GM18870 (cell line): ENCODE measurements around the gene PARVG.

ENCODE experiments used
- ATAC-seq: cut with Tn5 transposase; IDR thresholded peaks from one replicate; pipeline ENCODE4 v1.9.1; 2021; ENCODE audit warnings: moderate library complexity; ENCODE audit not compliant: unreplicated experiment

PARVG gene

DNA sequence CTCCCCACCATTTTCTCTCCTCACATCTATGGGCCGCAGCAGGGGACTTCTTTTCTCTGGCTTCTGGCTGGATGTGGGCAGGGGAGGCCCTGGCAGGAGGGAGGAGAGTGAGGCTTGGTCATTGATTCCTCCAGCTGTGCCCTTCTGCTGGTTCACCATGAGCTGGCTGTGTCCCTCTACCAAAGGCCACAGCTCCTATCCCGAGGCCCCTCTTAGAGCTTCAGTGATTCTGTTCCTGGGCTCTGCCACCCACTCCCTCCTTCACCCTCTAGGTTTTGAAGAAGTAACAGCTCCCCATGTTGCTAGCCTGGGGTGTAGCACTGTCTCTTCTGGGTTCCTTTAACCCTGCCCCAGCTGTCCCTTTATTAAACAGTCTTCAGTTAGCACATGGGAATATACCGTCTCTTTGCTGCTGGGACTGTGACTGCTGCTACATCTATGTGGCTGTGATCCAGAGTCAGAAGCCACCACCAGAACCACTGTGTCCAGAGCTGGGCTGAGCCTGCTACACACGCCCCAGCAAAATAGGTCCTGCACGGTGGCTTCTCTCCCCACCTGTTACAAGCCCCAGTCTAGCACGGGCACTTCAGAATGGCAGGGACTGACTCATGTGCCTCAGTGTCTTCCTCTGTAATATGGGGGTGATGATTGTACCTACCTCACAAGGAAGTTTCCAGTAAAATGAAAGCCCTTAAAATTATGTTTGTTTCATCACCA lies 578 bp upstream of the PARVG start:
- ATAC-seq: no peak

DNA sequence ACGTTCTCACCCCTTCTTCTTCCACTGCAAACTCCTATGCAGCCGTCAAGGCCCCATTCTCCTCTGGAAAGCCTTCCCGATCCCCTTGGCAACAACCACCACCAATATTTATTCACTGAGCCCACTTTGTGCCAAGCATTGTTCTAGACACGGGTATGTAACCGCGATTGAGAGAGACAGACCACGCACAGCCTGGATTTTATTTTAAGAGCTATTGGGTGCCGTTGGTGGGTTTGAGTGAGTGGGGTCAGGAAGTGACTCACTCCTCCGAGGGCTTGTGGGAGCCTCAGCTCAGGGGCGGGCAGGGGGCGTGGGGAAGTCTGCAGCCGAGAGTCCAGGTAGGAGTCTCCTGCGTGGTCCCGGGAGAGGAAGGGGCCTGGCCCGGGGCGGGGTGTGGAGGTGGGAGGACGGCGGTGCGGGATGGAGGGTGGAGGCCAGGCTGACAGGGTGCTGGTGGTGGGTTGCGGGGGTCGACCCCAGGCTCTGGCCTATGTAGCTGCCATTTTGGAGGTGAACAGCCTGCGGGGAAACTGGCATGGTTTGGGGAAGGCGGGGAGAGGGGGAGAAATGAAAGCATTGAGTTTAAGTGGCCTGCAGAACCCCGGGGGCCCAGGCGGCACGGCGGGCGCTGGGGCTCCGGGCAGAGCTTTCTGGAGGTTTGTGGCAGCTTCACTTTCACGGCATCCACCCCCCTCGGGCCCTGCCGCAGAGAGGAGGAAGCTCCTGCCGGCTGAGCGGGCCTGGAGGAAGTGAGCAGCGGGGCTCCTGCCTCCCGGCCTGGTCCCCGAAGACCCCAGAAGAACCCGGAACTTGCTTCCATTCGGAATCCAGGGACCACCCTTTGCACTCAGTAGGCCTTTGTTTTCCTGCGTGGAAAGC lies 547 bp downstream of the PARVG start:
- ATAC-seq: no peak

DNA sequence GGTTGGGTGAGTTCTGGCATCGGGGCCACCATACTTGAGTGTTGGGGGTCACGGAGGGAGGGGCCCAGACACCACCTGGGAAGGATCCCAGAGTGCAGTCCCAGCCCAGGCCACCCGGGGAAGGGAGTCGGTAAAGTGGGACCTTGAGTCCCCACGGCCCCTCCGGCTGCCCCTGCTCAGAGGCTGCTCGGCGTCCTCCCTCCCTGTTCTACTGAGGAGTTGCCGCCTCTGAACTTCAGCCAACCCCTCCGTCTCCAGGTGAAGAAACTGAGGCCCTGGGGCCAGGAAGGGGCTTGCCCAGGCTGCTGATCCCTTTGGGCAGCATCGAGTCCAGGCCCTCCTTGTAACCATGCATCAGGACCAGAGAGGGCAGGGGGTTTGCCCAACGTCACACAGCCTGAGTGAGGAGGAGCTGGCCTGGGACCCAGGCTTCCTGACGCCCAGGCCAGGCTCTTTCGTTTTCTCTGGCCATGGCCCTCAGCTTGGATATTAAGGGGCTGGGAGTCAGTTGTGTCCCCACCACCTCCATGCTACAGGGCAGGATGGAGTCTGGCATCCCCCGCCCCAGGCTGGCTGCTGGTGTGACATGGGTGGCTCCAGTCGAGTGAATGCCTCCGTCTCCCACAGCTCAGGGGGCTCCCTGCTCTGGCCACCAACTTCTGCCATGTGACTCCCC lies 1.3 kb downstream of the PARVG start:
- ATAC-seq: no peak

DNA sequence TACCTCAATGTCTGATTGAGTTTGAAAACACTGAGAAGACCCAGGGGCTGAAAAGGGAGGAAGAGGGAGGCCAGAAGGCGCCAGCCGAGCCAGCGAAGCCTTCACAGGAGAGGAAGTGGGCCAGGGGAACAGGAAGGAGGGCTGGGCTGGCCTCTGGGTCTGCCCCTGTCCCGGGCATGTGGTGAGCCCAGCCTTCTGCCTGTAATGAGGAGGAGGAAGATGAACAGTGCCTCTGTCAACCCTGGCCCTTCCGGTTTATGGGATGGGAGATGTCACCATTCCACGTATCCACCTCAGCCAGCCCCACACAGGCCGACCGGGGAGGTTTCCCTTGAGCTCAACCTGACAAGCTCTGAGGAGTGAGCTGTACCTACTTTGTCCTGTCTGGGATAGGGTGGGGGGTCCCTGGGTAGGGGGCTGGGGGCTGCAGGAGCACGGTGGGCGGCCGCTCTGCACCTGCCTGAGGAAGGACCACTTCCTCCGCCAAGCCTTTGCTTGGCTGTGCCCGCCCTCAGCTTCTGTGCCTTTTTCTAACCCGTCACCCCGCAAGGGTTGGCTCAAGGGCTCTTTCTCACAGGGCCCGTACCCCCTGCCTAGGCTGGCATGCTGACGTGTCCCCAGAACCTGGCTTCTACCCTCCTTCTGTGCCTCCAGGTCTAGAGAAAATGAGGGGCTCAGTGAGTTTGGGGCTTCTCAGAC lies 2.0 kb downstream of the PARVG start:
- ATAC-seq: no peak

DNA sequence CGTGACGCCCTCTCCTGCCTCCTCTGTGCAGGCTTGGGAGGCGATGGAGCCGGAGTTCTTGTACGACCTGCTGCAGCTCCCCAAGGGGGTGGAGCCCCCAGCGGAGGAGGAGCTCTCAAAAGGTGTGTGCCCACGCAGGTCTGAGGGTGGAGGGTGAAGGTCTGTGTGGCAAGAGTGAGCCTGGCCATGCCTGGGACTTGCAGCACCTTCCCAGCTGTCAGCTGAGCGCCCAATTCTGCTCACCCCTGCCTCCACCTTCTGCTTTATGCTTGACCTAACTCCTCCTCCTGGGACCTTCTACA lies 2.5 kb downstream of the PARVG start:
- ATAC-seq: no peak

DNA sequence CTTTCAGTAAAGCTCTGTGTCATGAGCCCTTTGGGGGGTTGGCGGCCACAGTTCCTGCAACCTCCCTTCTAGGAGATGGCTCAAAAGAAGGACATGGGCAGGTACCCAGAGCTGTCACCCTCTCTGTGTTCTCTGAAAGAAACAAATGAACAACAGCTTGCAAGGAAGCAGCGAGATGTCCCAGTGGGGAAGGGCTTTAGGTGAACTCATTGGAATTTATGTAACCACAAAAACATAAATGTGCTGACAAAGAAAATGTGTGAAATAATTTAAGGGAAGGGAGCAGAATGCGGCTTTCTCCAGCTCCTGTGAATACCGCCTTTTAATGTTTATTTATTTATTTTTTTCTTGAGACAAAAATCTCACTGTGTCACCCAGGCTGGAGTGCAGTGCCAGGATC lies 3.3 kb downstream of the PARVG start:
- ATAC-seq: no peak

DNA sequence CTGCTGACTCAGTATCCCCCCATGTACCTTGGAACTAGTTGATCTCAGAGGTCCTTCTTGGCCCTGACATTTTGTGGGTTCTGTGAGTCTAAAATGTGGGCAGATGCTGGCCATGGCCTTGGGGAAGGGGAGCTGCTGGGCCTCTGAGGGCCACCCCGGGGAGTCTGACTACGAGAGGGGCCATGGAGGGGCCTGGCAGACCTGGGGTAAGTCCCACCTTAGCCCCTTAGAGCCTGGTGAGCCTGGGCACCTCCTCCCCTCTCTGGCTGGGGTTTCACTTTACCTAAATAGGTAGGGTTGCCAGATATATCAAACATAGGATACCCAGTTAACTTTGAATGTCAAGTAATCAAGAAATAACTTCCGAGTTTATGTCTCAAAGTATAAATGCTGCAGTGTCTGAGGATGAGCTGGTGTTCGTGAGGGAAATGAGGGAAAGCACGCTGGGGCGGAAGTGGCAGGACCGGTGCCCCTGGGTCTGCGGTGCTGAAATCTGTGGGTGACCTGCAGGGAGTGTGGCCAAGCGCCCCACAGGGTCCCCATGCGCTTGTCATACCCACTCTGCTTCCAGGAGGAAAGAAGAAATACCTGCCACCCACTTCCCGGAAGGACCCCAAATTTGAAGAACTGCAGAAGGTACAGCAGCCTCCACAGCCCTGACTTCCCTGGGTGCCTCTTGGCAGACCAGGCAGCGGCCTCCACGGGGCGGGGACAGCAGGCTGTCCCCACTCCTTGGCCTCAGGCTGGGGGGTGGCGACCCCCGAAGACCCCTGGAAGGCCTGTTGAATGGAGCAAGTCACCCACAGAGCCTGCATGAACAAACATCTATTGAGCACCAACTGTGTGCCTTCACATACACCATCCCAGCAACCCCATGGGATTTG lies 4.8 kb downstream of the PARVG start:
- no peak for ATAC-seq

DNA sequence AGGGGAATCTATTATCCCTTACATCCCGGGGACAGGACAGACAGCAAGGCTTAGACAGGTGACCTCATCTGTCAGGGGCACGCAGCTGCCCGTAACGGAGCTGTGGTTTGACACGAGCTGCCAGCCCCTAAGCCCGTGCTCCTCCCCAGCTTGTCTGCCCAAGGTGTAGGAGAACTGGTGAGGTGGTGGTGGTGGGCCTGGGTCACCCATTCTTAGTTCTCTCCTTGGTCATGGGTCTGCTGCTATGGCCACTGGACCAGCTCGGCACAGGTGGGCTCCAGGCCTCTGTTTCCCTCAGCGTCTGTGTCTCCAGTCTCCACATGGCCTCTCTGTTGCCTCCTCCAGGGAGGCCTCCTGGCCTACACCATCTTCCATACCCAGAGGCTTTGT lies 5.4 kb downstream of the PARVG start:
- no peak for ATAC-seq

DNA sequence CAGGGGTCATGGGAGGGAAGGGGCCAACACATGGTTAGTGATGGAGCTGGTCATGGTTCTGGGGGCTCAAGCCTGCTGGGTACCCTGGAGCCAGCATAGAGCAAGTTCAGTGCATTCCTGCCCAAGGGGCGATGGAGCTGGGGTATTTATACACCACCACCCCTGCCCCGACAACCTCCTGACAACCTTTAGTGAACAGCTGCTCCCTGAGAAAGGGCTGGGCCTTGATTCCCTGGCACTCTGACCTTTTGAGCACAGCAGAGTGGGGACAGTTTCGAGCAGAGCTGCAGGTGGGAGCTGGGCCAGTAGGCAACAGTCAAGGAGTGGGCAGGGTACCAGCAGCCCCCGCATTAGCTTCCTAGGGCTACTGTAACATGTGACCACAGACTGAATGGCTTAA lies 6.0 kb downstream of the PARVG start:
- no peak for ATAC-seq

DNA sequence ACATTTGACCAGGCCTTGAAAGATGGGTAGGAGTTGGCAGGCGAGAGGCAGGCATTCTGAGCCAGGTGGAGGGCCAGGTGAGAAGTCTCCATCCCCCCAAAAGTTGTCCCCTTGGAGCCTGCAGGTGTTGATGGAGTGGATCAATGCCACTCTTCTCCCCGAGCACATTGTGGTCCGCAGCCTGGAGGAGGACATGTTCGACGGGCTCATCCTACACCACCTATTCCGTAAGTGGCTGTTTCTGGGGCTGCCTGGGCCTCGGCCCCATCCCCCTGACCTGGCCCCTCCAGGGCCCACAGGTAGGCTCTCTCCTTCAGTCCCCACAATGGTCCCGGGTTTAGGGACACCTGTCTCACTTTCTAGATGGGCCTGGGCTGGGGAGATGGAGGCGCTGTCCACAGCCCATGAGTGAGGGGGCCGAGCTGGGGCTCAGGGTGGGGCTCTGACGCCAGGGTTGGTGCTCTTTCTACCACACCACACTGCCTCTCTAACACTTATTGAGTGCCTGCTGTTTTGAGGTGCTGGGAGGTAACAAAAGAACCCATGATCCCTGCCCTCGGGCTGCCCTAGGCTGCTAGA lies 7.0 kb downstream of the PARVG start:
- no peak for ATAC-seq

DNA sequence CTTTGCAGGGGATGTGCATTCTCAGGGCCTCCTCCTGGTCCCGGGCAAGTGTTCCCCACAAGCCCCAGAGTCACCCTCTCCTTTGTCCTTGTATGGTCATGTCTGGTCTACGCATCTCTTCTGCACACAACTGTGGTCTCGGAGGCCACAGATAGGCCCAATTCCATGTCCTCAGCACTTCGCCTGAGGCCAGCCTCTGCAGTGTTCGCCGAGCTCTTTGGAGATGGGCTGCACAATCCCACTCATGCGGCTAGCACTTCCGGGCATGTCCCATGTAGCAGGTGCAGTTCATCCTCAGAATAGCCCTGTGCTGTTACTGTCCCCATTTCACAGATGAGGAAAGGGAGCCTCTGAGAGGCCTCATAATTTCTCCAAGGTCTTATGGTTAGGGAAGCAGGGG lies 7.6 kb downstream of the PARVG start:
- ATAC-seq: no peak

DNA sequence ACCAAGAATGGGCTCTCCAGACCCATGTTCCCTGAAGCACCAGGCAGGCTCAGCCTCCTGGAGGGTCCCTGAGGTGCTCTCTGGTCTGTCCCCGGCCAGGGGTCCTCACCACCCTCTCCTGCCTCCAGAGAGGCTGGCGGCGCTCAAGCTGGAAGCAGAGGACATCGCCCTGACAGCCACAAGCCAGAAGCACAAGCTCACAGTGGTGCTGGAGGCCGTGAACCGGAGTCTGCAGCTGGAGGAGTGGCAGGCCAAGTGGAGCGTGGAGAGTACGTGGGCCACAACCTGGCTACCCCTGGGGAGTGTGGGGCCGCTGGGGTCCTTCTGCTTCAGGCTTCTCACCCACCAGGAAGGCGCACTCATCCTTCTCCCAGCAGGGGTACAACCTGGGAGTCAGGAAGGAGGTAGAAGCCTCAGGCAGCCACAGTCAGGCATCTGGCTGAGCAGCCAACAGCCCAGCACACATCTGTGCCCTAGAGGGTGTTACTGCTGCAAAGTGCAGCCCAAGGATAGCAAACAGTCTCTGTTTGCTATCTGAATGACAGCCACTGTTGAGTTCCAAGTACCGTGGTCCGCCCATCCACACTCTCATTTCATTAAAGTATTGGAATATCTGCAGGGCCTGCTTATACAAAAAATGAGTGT lies 8.4 kb downstream of the PARVG start:
- ATAC-seq: no peak

DNA sequence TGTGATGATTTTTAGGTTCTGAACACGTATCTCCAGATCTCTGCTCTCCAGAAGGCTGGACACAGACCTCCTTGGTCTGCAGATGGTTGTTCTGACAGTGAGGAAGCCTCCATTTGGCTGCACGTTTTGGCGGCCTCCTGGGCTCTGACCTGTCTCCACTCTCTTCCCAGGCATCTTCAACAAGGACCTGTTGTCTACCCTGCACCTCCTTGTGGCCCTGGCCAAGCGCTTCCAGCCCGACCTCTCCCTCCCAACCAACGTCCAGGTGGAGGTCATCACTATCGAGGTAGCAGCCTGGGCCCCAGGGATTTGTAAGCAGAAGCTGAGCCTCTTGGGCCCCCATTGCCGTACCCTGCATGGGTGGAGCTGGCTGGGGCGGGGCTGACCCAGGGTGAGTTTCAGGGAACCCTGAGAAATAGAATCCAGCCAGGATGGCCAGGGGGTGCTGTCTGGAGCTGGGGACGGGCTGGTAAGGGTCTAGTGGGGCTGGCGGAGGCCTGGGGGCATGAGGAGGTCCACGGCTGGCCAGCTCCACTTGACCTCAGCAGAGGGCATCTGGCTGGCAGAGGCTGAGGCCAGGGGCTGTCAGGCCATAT lies 9.8 kb downstream of the PARVG start:
- no peak for ATAC-seq

DNA sequence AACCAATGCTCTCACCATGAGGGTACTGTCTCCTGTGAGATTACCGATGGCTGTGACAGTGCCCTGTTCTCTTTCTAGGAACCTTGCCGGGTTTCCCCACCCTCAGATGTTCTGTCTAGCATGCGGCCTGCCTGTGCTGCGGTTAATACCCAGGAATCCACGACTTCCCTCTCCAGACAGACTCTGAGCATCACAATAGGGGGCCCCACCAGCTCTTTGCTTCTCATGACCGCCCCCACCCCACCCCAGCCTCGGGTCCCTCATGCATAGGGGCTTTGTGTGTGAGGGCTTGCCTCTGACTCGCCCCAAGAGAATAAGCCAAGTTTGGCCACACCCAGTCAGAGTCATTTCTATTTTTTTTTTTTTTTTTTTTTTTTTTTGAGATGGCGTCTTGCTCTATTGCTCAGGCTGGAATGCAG lies 10.3 kb downstream of the PARVG start:
- no peak for ATAC-seq

DNA sequence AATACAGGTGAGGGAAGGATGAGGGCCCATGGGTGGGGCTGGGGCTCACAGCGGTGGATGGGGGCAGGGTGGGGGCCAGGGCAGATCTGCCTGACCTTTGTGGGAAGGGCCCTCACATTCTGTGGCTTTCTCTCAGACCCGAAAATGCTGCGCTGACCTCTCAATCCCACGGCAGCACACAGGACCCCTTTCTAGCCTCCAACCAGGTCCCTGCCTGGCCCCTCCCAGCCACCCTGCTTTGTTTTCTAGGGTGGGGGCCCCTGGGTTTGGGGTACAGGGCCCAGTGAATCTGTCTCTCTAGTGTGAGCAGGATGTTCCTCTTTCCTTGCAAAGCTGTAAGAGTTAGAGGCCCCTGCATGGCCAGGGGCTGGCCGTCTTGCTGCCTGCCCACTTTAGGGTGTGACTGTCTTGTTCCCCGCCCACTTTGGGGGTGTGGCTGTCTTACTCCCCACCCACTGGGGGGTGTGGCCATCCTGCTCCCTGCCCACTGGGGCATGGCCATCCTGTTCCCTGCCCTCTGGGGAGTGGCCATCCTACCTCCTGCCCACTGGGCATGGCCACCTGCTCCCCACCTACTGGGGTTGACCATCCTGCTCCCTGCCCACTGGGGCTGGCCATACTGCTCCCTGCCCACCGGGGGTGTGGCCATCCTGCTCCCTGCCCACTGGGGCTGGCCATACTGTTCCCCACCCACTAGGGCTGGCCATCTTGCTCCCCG lies 11.5 kb downstream of the PARVG start:
- ATAC-seq: no peak

DNA sequence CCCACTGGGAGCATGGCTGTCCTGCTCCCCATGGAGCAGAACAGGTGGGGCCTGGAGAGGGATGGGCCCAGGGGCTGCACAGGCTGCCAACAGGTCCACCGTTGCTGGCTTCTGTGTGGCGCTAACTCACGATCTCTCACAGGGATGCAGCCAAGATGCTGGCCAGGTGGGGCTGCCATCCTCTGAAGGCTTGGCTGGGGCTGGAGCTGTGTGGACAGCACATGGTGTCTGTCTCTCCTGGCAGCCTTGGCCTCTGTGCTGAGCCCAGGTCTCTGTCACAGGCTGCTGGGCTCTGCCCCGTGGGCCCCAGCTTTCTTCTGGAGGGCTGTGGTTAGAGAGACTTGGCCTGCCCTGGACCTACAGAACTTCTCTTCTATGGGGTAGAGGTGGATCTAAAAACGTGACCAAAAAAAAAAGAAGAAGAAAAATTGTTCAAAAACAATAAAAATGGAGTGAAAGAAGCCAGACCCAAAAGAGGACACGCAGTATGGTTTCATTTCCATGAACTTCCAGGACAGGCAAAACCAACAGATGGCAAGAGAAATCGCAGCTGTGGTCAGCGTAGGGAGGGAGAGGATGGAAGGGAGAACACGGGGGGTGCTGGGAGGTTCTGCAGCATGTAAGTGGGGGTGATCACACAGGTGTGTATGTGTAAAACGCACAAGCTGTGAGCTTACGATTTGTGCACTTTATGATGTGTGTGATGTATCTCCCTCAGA lies 12.2 kb downstream of the PARVG start:
- no peak for ATAC-seq

DNA sequence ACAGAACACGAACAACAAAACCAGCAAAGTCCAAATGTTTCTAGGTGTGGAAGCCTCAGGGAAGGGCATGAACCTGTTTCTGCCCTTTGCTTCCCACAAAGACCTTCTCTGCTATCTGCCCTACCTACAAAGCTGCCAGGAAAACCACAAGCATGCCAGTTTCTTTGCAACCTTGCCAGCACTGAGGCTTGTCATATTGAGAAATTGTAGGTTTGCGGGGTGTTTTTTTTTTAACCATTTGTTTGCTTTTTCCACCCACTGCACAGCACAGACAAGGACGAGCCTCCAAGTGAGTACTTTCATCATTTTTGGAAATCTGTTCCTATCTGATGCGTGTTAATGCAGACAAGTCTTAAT lies 12.8 kb downstream of the PARVG start:
- no peak for ATAC-seq

DNA sequence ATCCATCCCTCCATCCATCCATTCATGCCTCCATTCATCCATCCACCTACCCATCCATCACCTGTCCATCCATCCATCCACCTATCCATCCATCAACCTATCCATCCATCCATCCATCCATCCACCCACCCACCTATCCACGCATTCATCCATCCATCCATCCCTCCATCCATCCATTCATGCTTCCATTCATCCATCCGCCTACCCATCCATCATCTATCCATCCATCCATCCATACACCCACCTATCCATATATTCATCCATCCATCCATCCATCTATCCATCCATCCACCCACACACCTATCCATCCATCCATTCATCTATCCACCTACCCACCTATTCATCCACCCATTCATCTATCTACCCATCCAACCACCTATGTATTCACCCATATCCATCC lies 13.8 kb downstream of the PARVG start:
- ATAC-seq: no peak
